OCI-LY3 (cell line): ENCODE results near the gene ZCCHC14.
"Not testable (repeated sequence)": the region's sequence is repeated elsewhere in the genome, so short reads cannot be mapped to it uniquely, and the experiment has no call there.

Experiments used
- H2AFZ ChIP-seq: fragments of 200-600, 300-600 bp; shearing (Covaris generic); 2 replicates; pipeline ENCODE4 v1.6.0; 2014; ENCODE audit warnings: antibody characterized with exemption, low read depth, low read length
- H3K27ac ChIP-seq: fragments of 200-600, 300-600 bp; sonication (generic); 2 replicates; pipeline ENCODE4 v1.5.1; 2014; ENCODE audit warnings: mild to moderate bottlenecking, low read length, moderate library complexity, mixed read lengths
- H3K27me3 ChIP-seq: fragments of 200-600, 300-600 bp; sonication (generic); 2 replicates; pipeline ENCODE4 v1.6.1; 2014; ENCODE audit warnings: low read depth, low read length, mixed read lengths
- H3K36me3 ChIP-seq: fragments of 200-600, 300-600 bp; sonication (generic); replicated peaks from 2 replicates; pipeline ENCODE3; 2014; ENCODE audit warnings: low read depth, low read length, mixed read lengths
- H3K4me1 ChIP-seq: fragments of 300-600, 200-600 bp; sonication (generic); 2 replicates; pipeline ENCODE4 v1.6.1; 2014; ENCODE audit warnings: low read length, mixed read lengths
- H3K4me2 ChIP-seq: fragments of 200-600, 300-600 bp; sonication (generic); 2 replicates; pipeline ENCODE4 v1.6.1; 2014; ENCODE audit warnings: low read length, mixed read lengths
- H3K4me3 ChIP-seq: fragments of 300-600, 200-600 bp; sonication (generic); 2 replicates; pipeline ENCODE4 v1.5.1; 2014; ENCODE audit warnings: antibody characterized with exemption, mild to moderate bottlenecking, low read length, moderate library complexity
- H3K79me2 ChIP-seq: fragments of 300-600, 200-600 bp; shearing (Covaris generic); 2 replicates; pipeline ENCODE4 v1.6.1; 2014; ENCODE audit warnings: mild to moderate bottlenecking, low read length, mixed read lengths
- H3K9ac ChIP-seq: fragments of 300-600, 200-600 bp; shearing (Covaris generic); 2 replicates; pipeline ENCODE4 v1.6.0; 2014; ENCODE audit warnings: mild to moderate bottlenecking, low read length, moderate library complexity
- H3K9me3 ChIP-seq: fragments of 200-600, 300-600 bp; shearing (Covaris generic); 2 replicates; pipeline ENCODE4 v1.6.1; 2014; ENCODE audit warnings: low read length, mixed read lengths; ENCODE audit not compliant: insufficient read depth
- H4K20me1 ChIP-seq: fragments of 200-600, 300-600 bp; sonication (generic); 2 replicates; pipeline ENCODE4 v1.6.1; 2016; ENCODE audit warnings: low read length, mixed read lengths; ENCODE audit not compliant: insufficient read depth
- EZH2phosphoT487 ChIP-seq: fragments of 200-600 bp; shearing (Covaris generic); IDR thresholded peaks from 2 replicates; pipeline ENCODE4 v1.6.1; 2018; ENCODE audit warnings: antibody characterized with exemption, mixed run types, low read depth
- TF ChIP-seq, protein P1 (sequence below): fragments of 200-600, 300-600 bp; sonication (generic); IDR thresholded peaks from 2 replicates; pipeline ENCODE4 v1.5.1; 2014; ENCODE audit warnings: antibody characterized with exemption, low read length, low read depth

Gene ZCCHC14

DNA sequence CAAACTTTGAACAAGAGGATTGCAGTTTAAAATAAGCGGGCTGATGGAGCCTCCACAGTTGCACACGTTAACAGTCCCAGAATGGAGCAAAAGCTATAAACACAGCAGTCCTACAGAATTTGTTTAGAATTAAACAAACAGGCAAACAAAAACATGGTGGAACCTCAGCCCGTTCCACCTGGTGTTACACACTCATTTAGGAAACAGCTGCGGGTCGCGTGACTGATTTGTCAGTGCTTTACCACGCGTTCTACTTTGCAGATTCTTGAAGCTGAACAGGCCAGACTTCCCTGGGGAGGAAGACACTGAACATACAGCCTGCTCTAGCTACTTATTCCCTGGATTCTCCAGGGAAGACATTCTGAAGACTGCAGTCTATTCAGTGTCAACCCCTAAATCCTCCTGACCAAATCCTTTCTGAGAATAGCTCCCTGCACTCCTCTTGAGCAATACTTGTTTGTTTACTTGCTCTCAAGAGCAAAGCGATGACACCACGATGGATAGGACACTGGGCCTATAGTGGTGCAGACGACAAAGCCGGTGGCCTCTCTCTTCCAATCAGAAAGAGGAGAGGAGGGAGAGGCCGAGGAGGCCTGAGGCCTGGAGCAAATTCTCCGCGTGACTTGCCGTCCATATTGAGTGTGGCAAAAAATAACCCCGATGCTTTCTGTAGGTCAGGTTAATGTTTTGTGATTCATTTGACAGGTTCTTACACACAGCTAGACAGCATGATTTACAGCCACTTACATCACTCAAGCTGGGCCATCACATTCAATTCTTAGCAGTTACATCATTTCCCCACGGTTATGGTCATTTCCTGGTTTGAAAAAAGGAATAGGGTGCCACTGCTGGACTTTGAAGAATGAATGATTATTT is 104.6 kb downstream of the ZCCHC14 start:
- H3K36me3 ChIP-seq: no peaks in the 10 kb centered on the region
- peak overlapping the region; percentile 85 for H2AFZ ChIP-seq
- H3K27me3 ChIP-seq: no peaks in the 10 kb centered on the region
- TF ChIP-seq EZH2phosphoT487: no peak
- TF ChIP-seq, protein P1, sequence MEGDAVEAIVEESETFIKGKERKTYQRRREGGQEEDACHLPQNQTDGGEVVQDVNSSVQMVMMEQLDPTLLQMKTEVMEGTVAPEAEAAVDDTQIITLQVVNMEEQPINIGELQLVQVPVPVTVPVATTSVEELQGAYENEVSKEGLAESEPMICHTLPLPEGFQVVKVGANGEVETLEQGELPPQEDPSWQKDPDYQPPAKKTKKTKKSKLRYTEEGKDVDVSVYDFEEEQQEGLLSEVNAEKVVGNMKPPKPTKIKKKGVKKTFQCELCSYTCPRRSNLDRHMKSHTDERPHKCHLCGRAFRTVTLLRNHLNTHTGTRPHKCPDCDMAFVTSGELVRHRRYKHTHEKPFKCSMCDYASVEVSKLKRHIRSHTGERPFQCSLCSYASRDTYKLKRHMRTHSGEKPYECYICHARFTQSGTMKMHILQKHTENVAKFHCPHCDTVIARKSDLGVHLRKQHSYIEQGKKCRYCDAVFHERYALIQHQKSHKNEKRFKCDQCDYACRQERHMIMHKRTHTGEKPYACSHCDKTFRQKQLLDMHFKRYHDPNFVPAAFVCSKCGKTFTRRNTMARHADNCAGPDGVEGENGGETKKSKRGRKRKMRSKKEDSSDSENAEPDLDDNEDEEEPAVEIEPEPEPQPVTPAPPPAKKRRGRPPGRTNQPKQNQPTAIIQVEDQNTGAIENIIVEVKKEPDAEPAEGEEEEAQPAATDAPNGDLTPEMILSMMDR: no peak
- peak overlapping the region; percentile 81 for H3K27ac ChIP-seq
- H3K4me2 ChIP-seq: peak overlapping the region; percentile 82
- peak overlapping the region; percentile 62 for H3K9ac ChIP-seq
- peaks cover 4% of the 10 kb centered on the region; the same call in 1 of the 2 replicates for H4K20me1 ChIP-seq
- H3K4me1 ChIP-seq: peaks cover 28% of the 10 kb centered on the region
- H3K79me2 ChIP-seq: peaks cover 6% of the 10 kb centered on the region
- no peaks in the 10 kb centered on the region for H3K9me3 ChIP-seq
- H3K4me3 ChIP-seq: peak overlapping the region; percentile 68

DNA sequence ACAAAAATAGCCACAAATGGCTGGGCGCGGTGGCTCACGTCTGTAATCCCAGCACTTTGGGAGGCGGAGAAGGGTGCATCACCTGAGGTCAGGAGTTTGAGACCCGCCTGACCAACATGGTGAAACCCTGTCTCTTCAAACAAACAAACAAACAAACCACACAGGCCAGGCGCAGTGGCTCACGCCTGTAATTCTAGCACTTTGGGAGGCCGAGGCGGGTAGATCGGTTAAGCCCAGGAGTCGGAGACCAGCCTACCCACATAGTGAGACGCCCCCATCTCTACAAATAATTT is 108.0 kb downstream of the ZCCHC14 start:
- H3K36me3 ChIP-seq, H3K27me3 ChIP-seq, H3K9me3 ChIP-seq: not testable (repeated sequence)
- H4K20me1 ChIP-seq: peaks cover 13% of the 10 kb centered on the region
- peaks cover 33% of the 10 kb centered on the region for H3K79me2 ChIP-seq
- peak overlapping the region; percentile 37; the same call in 1 of the 2 replicates for H2AFZ ChIP-seq
- peaks cover 39% of the 10 kb centered on the region for H3K4me1 ChIP-seq
- peak overlapping the region; percentile 56; the same call in 1 of the 2 replicates for H3K27ac ChIP-seq
- peak overlapping the region; percentile 82 for H3K4me2 ChIP-seq
- peak overlapping the region; percentile 65 for H3K9ac ChIP-seq
- H3K4me3 ChIP-seq: peak overlapping the region; percentile 80

DNA sequence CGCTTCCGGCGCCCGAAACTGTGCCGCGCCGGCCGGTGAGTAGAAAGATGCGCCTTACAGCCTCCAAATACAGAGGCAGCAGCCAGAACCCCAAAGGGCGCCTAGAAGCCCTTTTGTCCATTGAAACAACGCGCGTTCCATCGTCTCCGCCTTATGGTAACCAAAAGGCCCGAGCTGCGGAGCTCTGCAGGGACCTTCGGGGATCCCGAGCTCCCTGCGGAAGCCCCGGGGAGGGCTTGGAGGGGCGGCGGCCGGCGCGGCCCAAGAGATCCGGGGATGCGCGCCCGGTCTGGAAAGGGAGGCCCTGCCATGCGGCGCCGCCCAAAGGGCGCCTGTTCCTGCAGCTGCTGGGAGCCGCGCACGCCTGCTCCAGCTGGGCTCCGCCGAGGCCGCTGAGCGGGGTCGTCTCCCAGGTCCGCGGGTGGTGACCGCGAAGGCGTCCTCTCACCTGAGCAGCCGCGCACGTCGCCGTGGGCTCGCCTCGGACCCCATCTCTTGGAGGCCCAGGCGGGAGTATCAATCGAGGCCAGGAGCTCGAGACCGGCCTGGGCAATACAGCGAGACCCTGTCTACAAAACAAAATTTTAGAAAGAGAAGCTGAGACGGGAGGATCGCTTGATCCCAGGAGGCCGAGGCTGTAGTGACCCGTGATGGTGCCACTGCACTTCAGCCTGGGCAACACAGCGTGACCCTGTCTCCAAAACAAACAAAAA is 108.5 kb downstream of the ZCCHC14 start:
- H3K36me3 ChIP-seq: no peaks in the 10 kb centered on the region
- H4K20me1 ChIP-seq: peaks cover 13% of the 10 kb centered on the region
- peak overlapping the region; percentile 65 for H3K9ac ChIP-seq
- peak overlapping the region; percentile 37 for H2AFZ ChIP-seq
- peaks cover 38% of the 10 kb centered on the region for H3K4me1 ChIP-seq
- peaks cover 37% of the 10 kb centered on the region for H3K79me2 ChIP-seq
- peak overlapping the region; percentile 80 for H3K4me3 ChIP-seq
- TF ChIP-seq, protein P1: no peak
- no peak for TF ChIP-seq EZH2phosphoT487
- H3K27me3 ChIP-seq: no peaks in the 10 kb centered on the region
- H3K9me3 ChIP-seq: no peaks in the 10 kb centered on the region
- H3K4me2 ChIP-seq: peak overlapping the region; percentile 82
- H3K27ac ChIP-seq: peak overlapping the region; percentile 56

DNA sequence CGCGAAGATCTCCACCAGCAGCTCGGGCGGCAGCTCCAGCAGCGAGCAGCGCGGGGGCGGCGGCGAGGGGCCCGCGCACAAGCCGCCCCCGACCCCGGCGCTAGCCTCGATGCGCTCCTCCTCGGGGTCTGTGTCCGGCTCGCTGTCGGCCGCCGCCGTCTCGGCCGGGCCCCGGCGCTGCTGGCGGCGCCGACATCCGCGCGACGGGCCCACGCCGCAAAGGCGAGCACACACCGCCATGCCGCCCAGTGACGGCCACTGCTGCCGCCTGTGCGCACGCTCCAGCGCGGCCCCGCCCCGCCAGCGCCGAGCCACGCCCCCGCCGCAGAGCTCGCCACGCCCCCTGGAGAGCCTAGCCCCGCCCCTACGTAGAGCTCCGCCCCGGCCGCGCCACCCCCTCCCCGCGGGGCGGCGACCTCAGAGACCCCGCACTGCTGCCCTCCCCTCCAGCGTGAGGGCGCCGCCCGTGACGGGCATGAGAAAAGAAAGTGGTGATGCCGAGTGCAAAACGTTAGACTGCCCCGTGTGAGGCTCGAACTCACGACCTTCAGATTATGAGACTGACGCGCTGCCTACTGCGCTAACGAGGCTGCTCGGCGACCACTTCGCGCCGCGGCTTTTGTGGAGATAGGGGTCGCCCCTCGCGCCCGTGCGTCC is 109.2 kb downstream of the ZCCHC14 start, which contains the start of gene FBXO31:
FBXO31 (minus strand) TSS at position 272 of the 657 bp plus-strand sequence; CDS start at position 240, 32 bp downstream.
- Histone ChIP-seq H3K79me2 (peaks cover 42% of the 10 kb centered on the region), H3K4me3 (peak within 1 kb of the TSS; percentile 80), H3K27ac (peak within 1 kb of the TSS; percentile 56), H3K9ac (peak within 1 kb of the TSS; percentile 65), H3K36me3 (no peaks in the 10 kb centered on the region), H3K4me2 (peak within 1 kb of the TSS; percentile 82), H3K4me1 (peaks cover 33% of the 10 kb centered on the region), H4K20me1 (peaks cover 13% of the 10 kb centered on the region), H3K27me3 (no peaks in the 10 kb centered on the region), H3K9me3 (no peaks in the 10 kb centered on the region), H2AFZ (peak within 1 kb of the TSS; percentile 37)
- no peak for TF ChIP-seq EZH2phosphoT487
- TF ChIP-seq, protein P1: no peak
